Neural cell (in vitro differentiated cells): ENCODE results near the gene SLC34A3. TPM values are rescaled to one million over a fixed set of nuclear protein-coding genes. Genes with fewer than 3 reads are reported as not detected.

Experiments
- H2AFZ ChIP-seq: fragments of 200-600, 300-800 bp; sonication (generic), shearing (Covaris generic); 2 replicates; pipeline ENCODE4 v1.6.0; 2014; ENCODE audit warnings: low read depth, mild to moderate bottlenecking, antibody characterized with exemption, low read length, moderate library complexity
- H3F3A ChIP-seq: fragments of 200-600 bp; shearing (Covaris generic); 2 replicates; pipeline ENCODE4 v1.6.1; 2016; ENCODE audit warnings: mild to moderate bottlenecking, moderate library complexity, mixed read lengths, antibody characterized with exemption, low read length; ENCODE audit not compliant: insufficient read depth, poor library complexity, severe bottlenecking
- H3K27ac ChIP-seq: fragments of 200-600, 300-800 bp; sonication (generic), shearing (Covaris generic); 2 replicates; pipeline ENCODE4 v1.5.1; 2014; ENCODE audit warnings: mild to moderate bottlenecking, low read length, moderate library complexity
- H3K27me3 ChIP-seq: fragments of 300-800, 200-600 bp; sonication (generic), shearing (Covaris generic); 2 replicates; pipeline ENCODE4 v1.6.0; 2014; ENCODE audit warnings: mild to moderate bottlenecking, low read depth, low read length, moderate library complexity; ENCODE audit not compliant: insufficient read depth
- H3K36me3 ChIP-seq: fragments of 300-800, 200-600 bp; sonication (generic), shearing (Covaris generic); 2 replicates; pipeline ENCODE4 v1.5.1; 2014; ENCODE audit warnings: mild to moderate bottlenecking, antibody characterized with exemption, low read length, moderate library complexity; ENCODE audit not compliant: insufficient read depth
- H3K4me2 ChIP-seq: fragments of 300-800, 200-600 bp; sonication (generic), shearing (Covaris generic); 2 replicates; pipeline ENCODE4 v1.6.0; 2014; ENCODE audit warnings: mild to moderate bottlenecking, low read length
- H3K4me3 ChIP-seq: fragments of 300-800, 200-600 bp; sonication (generic), shearing (Covaris generic); 2 replicates; pipeline ENCODE4 v1.5.1; 2014; ENCODE audit warnings: mild to moderate bottlenecking, low read length, moderate library complexity
- H3K79me2 ChIP-seq: fragments of 200-600 bp; shearing (Covaris generic); replicated peaks from 2 replicates; pipeline ENCODE4 v1.6.0; 2014; ENCODE audit warnings: mild to moderate bottlenecking, low read length, moderate library complexity; ENCODE audit not compliant: insufficient read depth
- H3K9ac ChIP-seq: fragments of 300-800, 200-600 bp; sonication (generic), shearing (Covaris generic); 2 replicates; pipeline ENCODE4 v1.6.1; 2016; ENCODE audit warnings: mild to moderate bottlenecking, low read length, mixed read lengths
- H3K9me2 ChIP-seq: fragments of 200-600 bp; shearing (Covaris generic); 2 replicates; pipeline ENCODE4 v1.6.1; 2016; ENCODE audit warnings: mild to moderate bottlenecking, low read length, mixed read lengths; ENCODE audit not compliant: insufficient read depth
- H3K9me3 ChIP-seq: fragments of 200-600, 300-800 bp; sonication (generic), shearing (Covaris generic); 2 replicates; pipeline ENCODE4 v1.6.1; 2016; ENCODE audit warnings: mild to moderate bottlenecking, mixed run types, low read length, moderate library complexity, mixed read lengths
- H4K20me1 ChIP-seq: fragments of 200-600 bp; shearing (Covaris generic); 2 replicates; pipeline ENCODE4 v1.6.1; 2016; ENCODE audit warnings: mild to moderate bottlenecking, mixed run types; ENCODE audit not compliant: insufficient read depth
- CTCF ChIP-seq: fragments of 450-650 bp; IDR thresholded peaks from 2 replicates; pipeline ENCODE4 v1.5.1; 2014; ENCODE audit warnings: antibody characterized with exemption, mild to moderate bottlenecking, moderate library complexity; ENCODE audit not compliant: poor library complexity, severe bottlenecking
- EP300 ChIP-seq: fragments of 450-650 bp; conservative IDR thresholded peaks from 2 replicates; pipeline ENCODE4 v1.6.1; 2014; ENCODE audit warnings: antibody characterized with exemption, mild to moderate bottlenecking, moderate library complexity; ENCODE audit not compliant: poor library complexity, severe bottlenecking
- EZH2 ChIP-seq: fragments of 200-600, 300-800 bp; shearing (Covaris generic), sonication (generic); IDR thresholded peaks from 2 replicates; pipeline ENCODE4 v1.6.1; 2014; ENCODE audit warnings: antibody characterized with exemption, low read length, borderline replicate concordance, mild to moderate bottlenecking; ENCODE audit not compliant: insufficient read depth, poor library complexity, severe bottlenecking
- MXI1 ChIP-seq: fragments of 450-650 bp; conservative IDR thresholded peaks from 2 replicates; pipeline ENCODE4 v1.6.1; 2014; ENCODE audit warnings: antibody characterized with exemption, mild to moderate bottlenecking; ENCODE audit not compliant: poor library complexity, severe bottlenecking
- POLR2AphosphoS5 ChIP-seq: IDR thresholded peaks from 2 replicates; pipeline ENCODE4 v1.6.1; 2012
- RAD21 ChIP-seq: fragments of 450-650 bp; conservative IDR thresholded peaks from 2 replicates; pipeline ENCODE4 v1.6.1; 2014; ENCODE audit warnings: antibody characterized with exemption, mild to moderate bottlenecking, moderate library complexity
- REST ChIP-seq: IDR thresholded peaks from 2 replicates; pipeline ENCODE4 v1.6.1; 2012; ENCODE audit warnings: borderline replicate concordance
- SMC3 ChIP-seq: fragments of 450-650 bp; conservative IDR thresholded peaks from 2 replicates; pipeline ENCODE4 v1.6.1; 2014; ENCODE audit warnings: antibody characterized with exemption, mild to moderate bottlenecking, moderate library complexity; ENCODE audit not compliant: poor library complexity
- TAF1 ChIP-seq: IDR thresholded peaks from 2 replicates; pipeline ENCODE4 v1.6.1; 2012; ENCODE audit warnings: low read depth
- polyA plus RNA-seq: library from polyadenylated mRNA; depleted of rRNA; stranded (reverse); fragments of >200 nt; gene quantifications from 2 replicates; pipeline ENCODE4 v1.2.3, GENCODE V29; 2014

The SLC34A3 gene
- polyA plus RNA-seq, 1 donor from 2014 or later, result 0.27 TPM

GRCh38 chr9:137194909-137195308, 35.8 kb upstream of the SLC34A3 start:
- H4K20me1 ChIP-seq, result no peaks in the 10 kb centered on the region
- no peak overlapping the region for H2AFZ ChIP-seq
- H3K27ac ChIP-seq, result no peak overlapping the region
- no peak overlapping the region for H3K4me3 ChIP-seq
- no peaks in the 10 kb centered on the region for H3F3A ChIP-seq
- H3K79me2 ChIP-seq, result no peaks in the 10 kb centered on the region
- H3K9me3 ChIP-seq, result no peaks in the 10 kb centered on the region
- H3K27me3 ChIP-seq, result no peaks in the 10 kb centered on the region
- no peaks in the 10 kb centered on the region for H3K9me2 ChIP-seq
- no peaks in the 10 kb centered on the region for H3K36me3 ChIP-seq
- no peak for TF ChIP-seq POLR2AphosphoS5
- no peak for TF ChIP-seq MXI1
- no peak for TF ChIP-seq EZH2
- TF ChIP-seq REST, result no peak
- no peak for TF ChIP-seq CTCF
- no peak for TF ChIP-seq SMC3
- no peak for TF ChIP-seq EP300
- TF ChIP-seq TAF1, result no peak
- TF ChIP-seq RAD21, result no peak
- H3K9ac ChIP-seq, result no peak overlapping the region
- H3K4me2 ChIP-seq, result no peak overlapping the region

DNA sequence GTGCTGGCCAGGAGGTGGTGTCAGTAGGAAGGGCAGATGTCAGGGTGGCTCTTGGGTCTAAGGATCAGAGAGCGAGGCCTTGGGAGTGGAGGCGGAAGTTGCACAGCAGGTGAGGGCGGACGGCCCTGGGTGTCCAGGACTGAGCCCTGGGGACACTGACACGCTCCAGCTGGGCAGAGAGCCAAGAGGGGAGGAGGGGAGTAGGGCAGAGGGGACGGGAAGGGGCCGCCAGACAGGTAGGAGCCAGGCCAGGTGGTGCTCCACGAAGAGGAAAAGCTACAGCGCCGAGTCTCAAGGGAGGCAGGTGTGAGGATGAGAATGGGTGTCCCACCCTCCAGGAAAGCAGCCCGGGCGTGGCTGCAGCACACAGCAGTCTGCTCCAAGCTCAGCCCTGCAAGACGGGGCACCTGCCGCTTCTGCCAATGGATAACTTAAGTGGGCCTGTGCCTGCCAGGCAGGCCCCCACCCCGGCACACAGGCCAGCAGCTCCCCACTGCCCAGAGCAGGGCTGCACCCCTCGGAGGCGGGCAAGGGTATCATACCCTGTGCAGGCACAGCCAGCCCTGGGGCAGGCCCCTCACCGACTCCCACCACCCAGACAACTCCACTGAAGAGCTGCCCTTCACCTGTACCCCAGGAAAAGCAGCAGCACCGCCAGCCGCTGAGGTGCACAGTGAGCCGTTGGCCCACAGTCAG, 35.0 kb upstream of the SLC34A3 start:
- no peak for TF ChIP-seq POLR2AphosphoS5
- TF ChIP-seq MXI1, result no peak
- TF ChIP-seq RAD21, result no peak
- TF ChIP-seq TAF1, result no peak
- no peak for TF ChIP-seq EP300
- TF ChIP-seq REST, result no peak
- no peak for TF ChIP-seq EZH2
- H3K79me2 ChIP-seq, result no peaks in the 10 kb centered on the region
- no peaks in the 10 kb centered on the region for H3K36me3 ChIP-seq
- no peak overlapping the region for H3K4me3 ChIP-seq
- no peak overlapping the region for H3K4me2 ChIP-seq
- no peak overlapping the region for H2AFZ ChIP-seq
- no peaks in the 10 kb centered on the region for H3K9me2 ChIP-seq
- no peaks in the 10 kb centered on the region for H3F3A ChIP-seq
- H3K27me3 ChIP-seq, result no peaks in the 10 kb centered on the region
- H3K9me3 ChIP-seq, result no peaks in the 10 kb centered on the region
- no peak overlapping the region for H3K27ac ChIP-seq
- H4K20me1 ChIP-seq, result no peaks in the 10 kb centered on the region
- H3K9ac ChIP-seq, result no peak overlapping the region
